ENCODE results near the gene COL15A1.

The COL15A1 gene

DNA sequence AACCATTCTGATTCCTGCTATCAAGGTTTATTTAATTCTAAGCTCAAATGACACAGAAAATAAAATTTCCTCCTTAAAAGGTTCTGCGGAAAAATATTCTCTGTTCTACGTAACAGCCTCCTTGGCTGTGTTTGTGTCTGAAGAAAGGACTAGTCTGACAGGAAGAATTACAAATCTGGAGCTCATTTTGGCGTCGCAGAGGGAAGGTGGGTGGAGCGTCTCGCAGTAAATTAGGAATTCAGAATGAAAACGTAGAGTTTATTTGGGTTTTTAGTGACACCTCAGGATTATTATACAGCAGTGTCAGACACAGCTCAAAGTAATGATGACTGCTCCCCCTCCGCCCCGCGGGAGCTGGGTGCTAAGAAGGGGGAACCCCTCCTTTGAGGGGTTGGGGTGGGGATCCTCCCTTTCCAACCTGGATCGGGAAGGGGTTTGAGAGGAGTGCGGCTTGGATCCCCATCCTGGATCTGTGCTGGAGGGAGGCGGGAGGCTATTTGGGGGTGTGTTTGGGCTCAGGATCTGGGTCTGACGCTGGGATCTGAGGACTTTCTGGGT lies 160.3 kb downstream of the COL15A1 start:
- peak overlapping the region; percentile 51 for H3K4me3 ChIP-seq (ENCODE audit: low read depth, low read length)
- in situ Hi-C loops (cut with HindIII; ENCODE audit: low sequenced_read_pairs): no loop called here
- TF ChIP-seq, protein P1, sequence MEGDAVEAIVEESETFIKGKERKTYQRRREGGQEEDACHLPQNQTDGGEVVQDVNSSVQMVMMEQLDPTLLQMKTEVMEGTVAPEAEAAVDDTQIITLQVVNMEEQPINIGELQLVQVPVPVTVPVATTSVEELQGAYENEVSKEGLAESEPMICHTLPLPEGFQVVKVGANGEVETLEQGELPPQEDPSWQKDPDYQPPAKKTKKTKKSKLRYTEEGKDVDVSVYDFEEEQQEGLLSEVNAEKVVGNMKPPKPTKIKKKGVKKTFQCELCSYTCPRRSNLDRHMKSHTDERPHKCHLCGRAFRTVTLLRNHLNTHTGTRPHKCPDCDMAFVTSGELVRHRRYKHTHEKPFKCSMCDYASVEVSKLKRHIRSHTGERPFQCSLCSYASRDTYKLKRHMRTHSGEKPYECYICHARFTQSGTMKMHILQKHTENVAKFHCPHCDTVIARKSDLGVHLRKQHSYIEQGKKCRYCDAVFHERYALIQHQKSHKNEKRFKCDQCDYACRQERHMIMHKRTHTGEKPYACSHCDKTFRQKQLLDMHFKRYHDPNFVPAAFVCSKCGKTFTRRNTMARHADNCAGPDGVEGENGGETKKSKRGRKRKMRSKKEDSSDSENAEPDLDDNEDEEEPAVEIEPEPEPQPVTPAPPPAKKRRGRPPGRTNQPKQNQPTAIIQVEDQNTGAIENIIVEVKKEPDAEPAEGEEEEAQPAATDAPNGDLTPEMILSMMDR (IDR thresholded peaks at IDR 0.05; ENCODE audit: low read depth, low read length): no peak
- no peak for DNase-seq (ENCODE audit: low read depth, low spot score)

DNA sequence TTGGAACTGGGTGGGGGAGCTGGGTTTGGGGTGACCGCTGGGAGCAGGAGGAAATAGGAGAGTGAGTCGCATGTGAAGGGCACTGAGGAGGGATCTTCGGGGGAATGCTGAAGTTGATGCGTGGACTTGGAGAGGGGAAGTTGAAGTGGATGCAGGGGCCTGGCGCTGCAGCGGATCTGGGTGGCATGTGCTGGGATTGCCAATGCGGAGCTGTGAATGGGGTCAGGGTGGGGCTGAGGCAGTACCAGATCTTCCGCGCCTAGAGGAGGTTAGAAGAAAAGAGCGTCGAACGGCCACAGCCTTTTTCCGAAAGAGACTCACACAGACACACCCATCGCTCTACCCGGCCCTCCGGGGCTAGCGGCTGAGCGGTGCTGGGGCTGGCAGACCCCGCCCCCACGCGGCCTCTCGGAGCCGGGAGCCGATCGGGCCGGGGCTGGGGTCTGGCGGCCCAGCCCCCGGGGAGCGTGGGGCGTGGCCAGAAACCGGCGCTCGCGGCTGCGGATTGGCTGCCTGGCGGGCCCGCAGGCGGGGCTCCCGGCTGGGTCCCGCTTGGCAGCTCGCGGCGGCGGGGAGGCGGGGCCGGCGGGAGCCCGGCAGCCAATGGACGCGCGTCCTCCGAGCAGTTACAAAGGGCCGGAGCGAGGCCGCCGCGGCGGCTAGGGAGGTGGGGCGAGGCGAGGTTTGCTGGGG lies 160.9 kb downstream of the COL15A1 start, which contains the start of gene TGFBR1:
Gene TGFBR1, plus strand, starts transcription at position 655 of the 693 bp plus-strand sequence. CDS start 93 bp downstream, outside the sequence.
- TF ChIP-seq, protein P1 (IDR thresholded peaks at IDR 0.05; ENCODE audit: low read depth, low read length): no peak
- DNase-seq (ENCODE audit: low read depth, low spot score): peak; percentile 94
- H3K4me3 ChIP-seq (ENCODE audit: low read depth, low read length): peak within 1 kb of the TSS; percentile 79
- in situ Hi-C loops (cut with HindIII; ENCODE audit: low sequenced_read_pairs): no loop called here

DNA sequence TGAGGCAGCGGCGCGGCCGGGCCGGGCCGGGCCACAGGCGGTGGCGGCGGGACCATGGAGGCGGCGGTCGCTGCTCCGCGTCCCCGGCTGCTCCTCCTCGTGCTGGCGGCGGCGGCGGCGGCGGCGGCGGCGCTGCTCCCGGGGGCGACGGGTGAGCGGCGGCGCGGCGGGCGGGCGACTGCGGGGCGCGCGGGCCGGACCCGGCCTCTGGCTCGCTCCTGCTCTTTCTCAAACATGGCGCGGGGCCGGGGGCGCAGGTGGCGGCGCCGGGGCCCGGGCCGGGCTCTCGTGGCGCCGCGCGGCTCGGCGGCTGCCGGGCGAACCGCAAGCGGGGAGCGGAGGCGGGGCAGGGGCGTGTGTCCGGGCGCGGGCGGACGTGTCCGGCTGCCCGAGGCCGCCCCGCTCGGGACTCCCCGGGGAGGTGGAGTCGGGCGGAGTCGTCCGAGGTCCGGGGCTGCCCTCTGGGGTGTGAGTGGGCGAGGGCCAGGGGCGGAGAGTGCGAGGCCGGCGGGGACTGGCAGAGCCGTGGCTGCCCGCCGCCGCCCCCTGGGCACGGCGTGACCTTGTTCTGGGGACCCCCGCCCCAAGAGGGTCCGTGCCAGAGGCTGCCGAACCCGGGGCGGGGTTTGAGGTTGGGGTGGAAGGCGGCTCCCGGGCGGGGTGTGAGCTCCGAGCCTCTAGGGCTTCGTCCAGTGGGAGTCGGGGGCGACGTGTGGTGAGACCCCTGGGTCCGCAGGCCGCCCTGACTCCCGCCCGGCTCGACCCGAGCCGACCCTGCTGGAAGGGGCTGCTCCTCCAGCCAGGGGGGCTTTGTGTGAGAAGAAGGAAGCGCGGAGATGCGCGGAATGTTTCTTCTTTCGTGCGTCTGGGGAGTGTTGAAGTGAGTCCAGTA lies 161.7 kb downstream of the COL15A1 start:
- DNase-seq (ENCODE audit: low read depth, low spot score): peak; percentile 73

DNA sequence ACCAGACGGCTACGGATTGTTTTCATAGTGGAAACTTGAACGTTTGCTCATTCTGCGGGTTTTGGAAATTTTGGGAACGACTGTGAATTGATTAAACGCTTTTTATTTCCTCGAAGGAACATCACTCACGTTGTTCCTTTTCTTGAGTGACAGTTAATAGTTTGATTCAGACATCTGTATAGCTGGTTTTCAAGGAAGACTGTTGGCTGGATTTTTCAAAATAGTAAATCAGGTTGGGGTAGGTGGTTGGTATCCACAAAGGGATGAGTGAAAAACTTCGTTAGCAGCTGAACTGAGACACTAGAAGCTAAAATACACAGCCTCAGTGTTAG lies 162.3 kb downstream of the COL15A1 start:
- TF ChIP-seq, protein P1 (IDR thresholded peaks at IDR 0.05; ENCODE audit: low read depth, low read length): no peak
- in situ Hi-C loops (cut with HindIII; ENCODE audit: low sequenced_read_pairs): no loop called here
- H3K4me3 ChIP-seq (ENCODE audit: low read depth, low read length): peak overlapping the region; percentile 79
- no peak for DNase-seq (ENCODE audit: low read depth, low spot score)

More for the DNA sequence above, 161.7 kb downstream of the COL15A1 start:
- TF ChIP-seq, protein P1 (IDR thresholded peaks at IDR 0.05; ENCODE audit: low read depth, low read length): no peak
- in situ Hi-C loops (cut with HindIII; ENCODE audit: low sequenced_read_pairs): no loop called here
- H3K4me3 ChIP-seq (ENCODE audit: low read depth, low read length): peak overlapping the region; percentile 79

DNA sequence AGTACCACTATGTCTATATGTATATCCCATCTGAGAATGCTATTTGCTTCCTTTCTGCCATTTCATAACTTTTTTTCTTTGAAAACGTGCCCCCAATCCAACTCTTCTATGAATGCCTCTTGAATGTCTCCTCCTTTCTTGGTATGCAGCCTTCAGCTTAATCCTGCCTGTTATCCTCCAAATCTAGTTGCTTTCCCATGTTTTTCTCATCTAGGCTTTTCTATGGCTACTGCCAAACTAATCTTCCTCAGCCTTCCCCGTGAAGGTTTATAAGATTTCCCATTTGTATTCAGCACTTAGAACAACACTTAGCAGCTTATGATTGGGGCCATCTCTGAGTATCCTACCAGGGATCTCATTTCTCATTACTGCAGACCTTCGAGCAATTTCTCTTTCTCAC lies 163.7 kb downstream of the COL15A1 start:
- in situ Hi-C loops (cut with HindIII; ENCODE audit: low sequenced_read_pairs): no loop called here
- TF ChIP-seq, protein P1 (IDR thresholded peaks at IDR 0.05; ENCODE audit: low read depth, low read length): no peak
- DNase-seq (ENCODE audit: low read depth, low spot score): no peak
- no peak overlapping the region for H3K4me3 ChIP-seq (ENCODE audit: low read depth, low read length)

DNA sequence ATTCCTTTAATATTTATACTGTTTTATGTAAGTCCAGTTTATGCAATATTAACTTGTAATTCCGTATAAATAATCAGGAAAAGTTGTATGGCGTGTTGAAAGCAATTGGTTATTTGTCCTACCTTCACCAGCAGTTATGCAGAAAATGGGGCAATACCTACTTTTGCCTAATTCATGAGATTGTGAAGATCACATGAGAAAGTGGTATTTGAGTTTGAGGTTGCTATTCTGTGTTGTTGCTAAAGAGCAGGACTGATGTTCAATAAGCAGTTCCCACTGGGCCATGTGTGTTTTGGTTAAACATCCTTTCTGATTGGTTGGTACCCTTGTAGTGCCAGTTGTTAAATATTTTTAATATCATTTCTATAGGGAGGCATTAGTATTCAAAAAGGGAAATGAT lies 164.4 kb downstream of the COL15A1 start:
- H3K4me3 ChIP-seq (ENCODE audit: low read depth, low read length): no peak overlapping the region
- TF ChIP-seq, protein P1 (IDR thresholded peaks at IDR 0.05; ENCODE audit: low read depth, low read length): no peak
- no peak for DNase-seq (ENCODE audit: low read depth, low spot score)
- in situ Hi-C loops (cut with HindIII; ENCODE audit: low sequenced_read_pairs): no loop called here
